HuH-7.5 (cell line): ENCODE results near the gene VILL.

ENCODE experiments used
- DNase-seq: peaks from one replicate; pipeline ENCODE4 v3.0.0; 2011; ENCODE audit warnings: low spot score

VILL gene

DNA sequence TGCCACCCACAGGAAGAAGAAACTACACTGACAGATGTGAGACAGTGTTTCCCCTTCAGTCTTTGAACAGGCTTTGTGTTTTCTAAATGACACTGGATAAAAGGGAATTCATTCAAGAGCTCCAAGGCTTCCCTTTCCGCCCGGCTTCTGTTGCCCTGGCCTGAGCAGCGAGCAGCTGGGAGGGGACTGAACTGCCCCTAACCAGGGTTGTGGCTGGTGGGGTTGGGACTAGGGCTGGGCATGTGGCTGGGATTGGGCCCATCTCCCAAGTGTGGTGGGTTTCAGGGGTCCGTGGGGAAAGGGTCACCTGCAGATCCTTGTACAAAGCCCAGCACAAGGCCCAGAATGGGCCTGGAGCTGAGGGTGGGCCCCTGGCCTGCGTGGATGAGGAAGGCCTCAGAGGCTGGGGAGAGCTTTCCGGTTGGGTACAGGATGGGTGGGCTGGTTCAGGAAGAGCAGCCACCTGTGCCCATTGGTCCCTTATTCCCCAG is 10.4 kb downstream of the VILL start:
- DNase-seq = no peak

GRCh38 chr3:38001456-38002081 is 11.0 kb downstream of the VILL start:
- no peak for DNase-seq

DNA sequence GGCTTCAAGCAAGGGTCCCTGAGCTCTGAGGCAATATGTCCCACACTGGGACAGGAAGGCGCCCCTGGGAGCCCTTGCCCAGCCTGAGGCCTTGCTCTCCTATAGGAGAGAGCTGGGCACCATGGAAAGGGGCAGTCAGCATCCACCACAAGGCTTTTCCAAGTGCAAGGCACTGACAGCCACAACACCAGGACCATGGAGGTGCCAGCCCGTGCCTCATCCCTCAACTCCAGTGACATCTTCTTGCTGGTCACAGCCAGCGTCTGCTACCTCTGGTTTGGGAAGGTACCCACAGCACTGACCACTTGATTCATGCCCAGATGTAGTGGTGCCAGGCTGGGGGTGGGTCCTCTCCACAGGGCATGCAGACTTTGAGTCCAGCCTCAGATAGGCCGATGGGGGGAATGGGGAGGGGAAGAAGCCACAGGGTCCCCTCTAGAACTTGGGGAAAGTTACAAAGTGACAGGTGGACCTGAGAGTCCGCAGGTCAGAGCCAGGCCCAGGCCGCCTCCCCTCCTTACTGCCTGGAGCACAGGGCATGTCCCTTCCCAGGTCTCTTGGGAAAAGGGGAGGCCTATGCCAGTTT is 11.8 kb downstream of the VILL start:
- no peak for DNase-seq

GRCh38 chr3:38002940-38003339 is 12.4 kb downstream of the VILL start:
- DNase-seq = no peak

DNA sequence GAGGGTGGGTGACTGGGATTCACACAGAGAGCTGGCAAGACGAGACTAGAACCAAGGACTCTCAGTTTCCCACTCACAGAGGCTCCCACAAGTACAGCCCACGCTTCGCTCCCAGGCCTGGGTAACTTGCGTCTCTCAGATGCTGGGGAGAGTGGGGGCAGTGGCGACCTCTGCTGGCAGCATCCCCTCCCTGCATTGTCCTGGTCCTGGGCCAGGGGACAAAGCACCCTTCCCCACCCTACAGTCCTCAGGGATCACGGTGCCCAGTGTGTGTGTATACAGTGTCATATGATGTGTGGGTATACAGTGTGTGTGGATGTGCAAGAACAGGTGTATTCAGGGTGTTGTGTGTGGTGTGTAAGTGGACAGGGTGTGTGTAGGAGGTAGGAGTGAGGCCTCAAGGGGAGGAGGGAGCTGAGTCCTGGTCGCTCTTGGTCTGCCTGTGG is 12.8 kb downstream of the VILL start:
- peak; percentile 77 for DNase-seq

GRCh38 chr3:38003817-38004414 is 13.3 kb downstream of the VILL start:
- DNase-seq = no peak

- peak; percentile 89 for DNase-seq
Observed at GRCh38 chr3:38004415-38005075, 14.0 kb downstream of the VILL start.

DNA sequence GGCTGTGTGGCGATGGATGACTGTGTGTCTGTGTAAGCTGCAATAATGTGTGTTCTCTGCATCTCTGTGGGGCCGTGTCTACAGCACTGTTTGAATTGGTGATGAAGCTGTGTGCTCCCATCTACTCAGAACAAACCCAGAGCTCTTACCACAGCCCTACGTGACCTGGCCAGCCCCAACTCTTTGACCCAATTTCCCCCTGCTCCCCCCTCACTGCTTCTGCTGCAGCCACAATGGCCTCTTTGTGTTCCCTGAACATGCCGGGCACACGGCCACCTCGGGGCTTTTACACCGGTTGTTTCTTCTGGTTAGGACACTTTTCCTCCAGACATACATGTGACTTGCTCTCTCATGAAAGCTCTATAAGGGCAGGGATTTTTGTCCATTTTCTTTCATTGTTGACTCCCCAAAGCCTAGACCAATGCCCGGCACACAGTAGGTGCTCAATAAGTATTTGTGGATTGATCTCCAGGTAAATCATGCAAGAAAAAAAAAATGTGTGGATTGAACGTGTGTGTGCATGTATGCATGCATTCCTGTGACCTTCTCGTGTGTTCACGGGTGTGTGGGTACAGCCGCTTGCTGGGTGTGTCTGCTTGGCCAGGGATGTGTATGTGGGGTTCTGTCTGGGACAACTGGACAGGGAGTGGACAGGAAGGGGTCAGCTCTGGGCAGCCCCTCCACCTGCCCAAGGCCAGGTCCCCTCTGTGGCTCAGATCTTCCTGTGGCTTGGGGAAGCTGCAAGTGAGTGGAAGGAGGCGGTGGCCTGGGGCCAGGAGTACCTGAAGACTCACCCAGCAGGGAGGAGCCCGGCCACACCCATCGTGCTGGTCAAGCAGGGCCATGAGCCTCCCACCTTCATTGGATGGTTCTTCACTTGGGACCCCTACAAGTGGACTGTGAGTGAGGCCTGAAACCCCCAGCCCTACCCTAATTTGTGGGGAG is 14.8 kb downstream of the VILL start:
- DNase-seq = peak; percentile 74

GRCh38 chr3:38006031-38006430 is 15.4 kb downstream of the VILL start:
- DNase-seq = no peak

DNA sequence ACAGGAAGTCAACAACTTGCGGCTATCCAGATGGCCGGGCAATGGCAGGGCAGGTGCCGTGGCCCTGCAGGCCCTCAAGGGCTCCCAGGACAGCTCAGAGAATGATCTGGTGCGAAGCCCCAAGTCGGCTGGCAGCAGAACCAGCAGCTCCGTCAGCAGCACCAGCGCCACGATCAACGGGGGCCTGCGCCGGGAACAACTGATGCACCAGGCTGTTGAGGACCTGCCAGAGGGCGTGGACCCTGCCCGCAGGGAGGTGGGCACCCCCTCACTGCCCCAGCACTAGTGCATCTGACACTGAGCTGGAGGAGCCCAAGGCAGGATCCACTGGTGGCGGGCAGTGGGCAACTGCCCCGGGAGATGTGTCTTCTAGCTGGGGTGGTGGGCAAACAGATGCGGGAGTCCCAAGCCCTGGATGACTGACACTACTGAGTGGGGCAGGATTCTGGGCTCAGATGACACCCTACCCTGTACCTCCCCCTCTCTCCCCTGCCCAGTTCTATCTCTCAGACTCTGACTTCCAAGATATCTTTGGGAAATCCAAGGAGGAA is 15.9 kb downstream of the VILL start:
- no peak for DNase-seq

- no peak for DNase-seq
Observed at GRCh38 chr3:38007754-38008090, 17.1 kb downstream of the VILL start.

DNA sequence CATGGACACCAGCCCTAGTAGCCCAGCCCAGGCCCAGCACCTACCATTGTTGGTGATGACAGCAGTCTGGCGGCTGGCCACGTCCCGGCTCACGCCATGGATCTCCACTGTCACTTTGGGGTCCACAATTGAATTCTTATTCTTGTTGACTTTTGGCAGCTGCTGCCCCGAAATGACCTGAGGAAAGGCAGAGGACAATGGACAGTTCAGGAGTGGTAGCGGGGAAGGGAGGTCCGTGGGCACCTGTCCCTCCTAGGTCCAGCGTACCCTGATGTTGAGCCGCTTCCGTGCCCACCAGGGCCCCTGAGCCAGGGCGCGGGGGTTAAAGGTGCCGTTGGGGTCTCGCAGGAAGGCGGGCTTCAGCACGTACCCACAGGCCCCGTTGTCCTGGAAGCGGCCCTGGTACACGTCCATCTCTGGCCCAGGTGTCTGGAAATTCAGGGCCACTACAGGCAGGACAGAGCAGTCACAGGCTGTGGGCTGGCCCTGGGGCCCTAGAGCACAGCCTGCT is 17.7 kb downstream of the VILL start:
- DNase-seq = no peak

DNA sequence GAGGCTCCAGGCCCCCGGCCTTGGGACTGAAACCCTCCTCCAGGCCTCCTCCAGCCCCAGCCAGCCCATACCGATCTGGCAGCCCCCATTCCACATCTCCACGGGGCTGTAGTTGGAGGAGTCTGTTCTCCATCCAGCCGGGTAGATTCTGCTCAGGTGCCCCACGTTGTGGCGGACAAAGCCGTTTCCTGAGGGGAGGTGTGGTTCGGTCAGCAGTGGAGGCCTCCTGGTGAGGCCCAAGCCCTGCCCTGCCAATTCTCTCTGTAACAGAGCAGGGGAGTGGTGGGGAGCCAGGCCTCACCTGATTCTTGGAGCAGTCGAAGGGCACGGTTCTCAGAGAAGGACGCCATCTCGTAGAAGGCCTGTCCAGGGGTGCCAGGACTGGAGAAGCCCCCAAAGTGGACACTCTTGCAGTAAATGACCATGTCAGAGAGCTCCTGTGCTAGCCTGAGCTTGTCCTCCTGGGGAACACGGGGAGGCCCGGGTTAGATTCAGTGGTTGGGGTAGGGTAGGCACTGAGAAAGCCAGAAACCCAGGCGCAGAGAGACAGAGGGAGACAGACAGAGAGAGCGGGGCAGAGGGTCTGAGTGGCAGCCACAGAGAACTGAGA is 18.5 kb downstream of the VILL start:
- DNase-seq = no peak

GRCh38 chr3:38009807-38010591 is 19.4 kb downstream of the VILL start:
- DNase-seq = no peak

DNA sequence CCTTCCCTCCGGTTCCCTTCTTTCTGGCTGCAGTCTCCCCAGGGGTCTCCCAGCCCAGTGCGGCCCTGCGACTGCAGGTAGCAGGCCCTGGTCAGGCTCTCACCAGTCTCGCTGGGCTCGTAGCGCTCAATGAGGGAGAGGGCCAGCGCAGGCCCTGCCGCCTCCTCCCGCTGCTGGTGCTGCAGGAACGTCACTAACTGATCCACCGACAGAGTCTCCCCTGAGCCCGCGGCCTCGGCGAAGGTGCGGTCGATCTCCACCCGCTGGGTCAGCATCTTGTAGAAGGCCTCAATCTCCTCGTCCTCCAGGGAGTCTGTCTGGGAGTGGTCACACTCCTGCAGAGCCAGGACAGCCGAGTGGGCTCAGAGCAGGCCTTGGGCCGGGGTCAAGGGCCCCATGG is 20.5 kb downstream of the VILL start:
- no peak for DNase-seq

DNA sequence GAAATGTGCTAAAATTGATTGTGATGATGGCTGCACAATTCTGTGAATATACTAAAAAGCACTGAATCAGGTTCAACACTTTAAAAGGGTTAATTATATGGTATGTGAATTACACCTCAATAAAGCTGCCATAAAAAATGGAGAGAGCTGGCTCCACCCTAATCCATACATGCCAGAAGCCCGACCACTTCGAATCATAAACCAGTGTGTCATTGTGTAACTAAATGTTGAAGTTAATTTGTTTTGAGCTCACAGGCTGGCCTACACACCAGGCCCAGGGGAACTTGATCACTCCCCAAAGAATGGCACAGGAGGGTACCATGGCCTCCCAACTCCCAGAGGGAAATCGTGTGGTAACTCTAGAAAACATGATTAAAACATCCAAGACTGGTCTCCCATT is 24.9 kb downstream of the VILL start:
- no peak for DNase-seq

GRCh38 chr3:38015984-38016383 is 25.4 kb downstream of the VILL start:
- DNase-seq = no peak

DNA sequence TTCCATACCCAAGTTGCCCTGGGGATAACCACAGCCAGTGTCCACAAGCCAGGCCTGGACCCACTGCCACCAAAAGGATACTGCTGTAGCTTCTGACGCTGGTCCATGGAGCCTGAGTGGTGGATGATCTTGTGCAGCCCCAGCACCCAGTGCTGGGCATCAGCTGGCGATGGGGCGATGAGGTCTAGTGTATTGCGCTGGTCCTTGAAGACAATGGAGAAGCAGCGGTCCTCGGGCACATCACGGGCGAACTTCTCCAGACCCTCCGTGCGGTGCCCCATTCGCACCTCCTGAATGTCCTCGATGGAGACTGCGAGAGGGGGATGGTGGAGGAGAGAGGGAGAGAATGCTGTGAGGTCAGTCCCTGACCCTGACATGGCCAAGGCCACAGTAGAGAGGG is 25.8 kb downstream of the VILL start:
- DNase-seq = no peak

- no peak for DNase-seq
Observed at GRCh38 chr3:38016847-38017444, 26.4 kb downstream of the VILL start.
